NCI-H1105 (cell line): ENCODE results near the gene DUS4L.
"Not testable (repeated sequence)": the region's sequence is repeated elsewhere in the genome, so short reads cannot be mapped to it uniquely, and the experiment has no call there.

Source experiments
- DNase-seq: peaks from one replicate; lab custom pipeline; 2025; lab: John Stamatoyannopoulos, UW

DUS4L gene

GRCh38 chr7:107563775-107564552 is at the start of gene DUS4L, which contains the start of gene COG5:
DUS4L (plus strand) TSS chr7:107563971; CDS start chr7:107567071, 3,100 bp downstream.
COG5 (minus strand) TSS chr7:107563920; CDS start chr7:107563896, 24 bp downstream.
- peak; percentile 54 for DNase-seq

GRCh38 chr7:107526672-107527071 is 37.1 kb upstream of the DUS4L start:
- no peak for DNase-seq

- no peak for DNase-seq
Measured at GRCh38 chr7:107527196-107527595, 36.6 kb upstream of the DUS4L start.

- DNase-seq: no peak
Measured at GRCh38 chr7:107528461-107528860, 35.3 kb upstream of the DUS4L start.

- no peak for DNase-seq
Measured at GRCh38 chr7:107530751-107531150, 33.0 kb upstream of the DUS4L start.

- no peak for DNase-seq
Measured at GRCh38 chr7:107534139-107534538, 29.6 kb upstream of the DUS4L start.

GRCh38 chr7:107537228-107537627 is 26.5 kb upstream of the DUS4L start:
- not testable (repeated sequence) for DNase-seq

GRCh38 chr7:107538001-107538400 is 25.8 kb upstream of the DUS4L start:
- peak; percentile 90 for DNase-seq

GRCh38 chr7:107543338-107543993 is 20.3 kb upstream of the DUS4L start:
- DNase-seq: no peak

- DNase-seq: no peak
Measured at GRCh38 chr7:107544848-107545591, 18.8 kb upstream of the DUS4L start.

GRCh38 chr7:107551936-107552335 is 11.8 kb upstream of the DUS4L start:
- no peak for DNase-seq

GRCh38 chr7:107555893-107556292 is 7.9 kb upstream of the DUS4L start:
- DNase-seq: no peak

- DNase-seq: no peak
Measured at GRCh38 chr7:107559864-107560263, 3.9 kb upstream of the DUS4L start.

- DNase-seq: no peak
Measured at GRCh38 chr7:107560898-107561516, 2.8 kb upstream of the DUS4L start.

- peak; percentile 42 for DNase-seq
Measured at GRCh38 chr7:107563081-107563774, 543 bp upstream of the DUS4L start.

- DNase-seq: no peak
Measured at GRCh38 chr7:107564553-107565298, 955 bp downstream of the DUS4L start.

- DNase-seq: no peak
Measured at GRCh38 chr7:107570298-107570697, 6.5 kb downstream of the DUS4L start.

- no peak for DNase-seq
Measured at GRCh38 chr7:107573537-107573936, 9.8 kb downstream of the DUS4L start.

- no peak for DNase-seq
Measured at GRCh38 chr7:107579554-107579884, 15.7 kb downstream of the DUS4L start.

- peak; percentile 69 for DNase-seq
Measured at GRCh38 chr7:107579885-107580715, 16.3 kb downstream of the DUS4L start, which contains the start of gene BCAP29. BCAP29 (plus strand) TSS chr7:107580246; CDS start chr7:107580773, 527 bp downstream.
